KOPT-K1 (cell line): Measurements from ENCODE around the gene FAM131B.

ENCODE experiments used
- H3K27ac ChIP-seq: fragments of 200-600 bp; sonication (generic); 2 replicates; pipeline ENCODE4 v1.5.1; 2016; ENCODE audit warnings: antibody characterized with exemption, mild to moderate bottlenecking, low read depth, low read length; ENCODE audit not compliant: poor library complexity, severe bottlenecking
- H3K36me3 ChIP-seq: fragments of 200-600 bp; sonication (generic); 2 replicates; pipeline ENCODE4 v1.5.1; 2017; ENCODE audit warnings: antibody characterized with exemption, mild to moderate bottlenecking, low read length, moderate library complexity; ENCODE audit not compliant: insufficient read depth
- H3K9me3 ChIP-seq: fragments of 200-600 bp; sonication (generic); 2 replicates; pipeline ENCODE4 v1.5.1; 2017; ENCODE audit warnings: antibody characterized with exemption, low read length, mild to moderate bottlenecking; ENCODE audit not compliant: insufficient read depth, poor library complexity, severe bottlenecking

FAM131B gene

DNA sequence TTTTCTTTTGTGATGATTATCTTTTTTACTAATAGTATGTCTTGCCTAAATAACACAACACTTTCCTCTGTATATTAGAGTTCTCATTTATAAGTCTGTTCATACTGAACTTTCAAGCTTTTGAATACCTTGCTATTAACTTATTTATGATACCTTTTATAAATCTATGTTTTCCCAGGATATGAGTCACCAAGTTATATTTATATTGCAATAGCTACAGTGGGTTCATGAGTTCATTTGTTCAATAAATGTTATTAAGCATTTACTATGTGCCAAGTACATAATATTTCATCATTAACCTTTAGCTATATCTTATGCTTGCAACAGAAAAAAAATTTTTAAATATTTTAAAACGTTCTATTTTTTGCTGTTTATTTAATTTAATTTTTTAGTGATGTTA lies 28.3 kb downstream of the FAM131B start:
- H3K9me3 ChIP-seq, result peaks cover 3% of the 10 kb centered on the region
- no peak overlapping the region for H3K27ac ChIP-seq
- no peaks in the 10 kb centered on the region for H3K36me3 ChIP-seq

DNA sequence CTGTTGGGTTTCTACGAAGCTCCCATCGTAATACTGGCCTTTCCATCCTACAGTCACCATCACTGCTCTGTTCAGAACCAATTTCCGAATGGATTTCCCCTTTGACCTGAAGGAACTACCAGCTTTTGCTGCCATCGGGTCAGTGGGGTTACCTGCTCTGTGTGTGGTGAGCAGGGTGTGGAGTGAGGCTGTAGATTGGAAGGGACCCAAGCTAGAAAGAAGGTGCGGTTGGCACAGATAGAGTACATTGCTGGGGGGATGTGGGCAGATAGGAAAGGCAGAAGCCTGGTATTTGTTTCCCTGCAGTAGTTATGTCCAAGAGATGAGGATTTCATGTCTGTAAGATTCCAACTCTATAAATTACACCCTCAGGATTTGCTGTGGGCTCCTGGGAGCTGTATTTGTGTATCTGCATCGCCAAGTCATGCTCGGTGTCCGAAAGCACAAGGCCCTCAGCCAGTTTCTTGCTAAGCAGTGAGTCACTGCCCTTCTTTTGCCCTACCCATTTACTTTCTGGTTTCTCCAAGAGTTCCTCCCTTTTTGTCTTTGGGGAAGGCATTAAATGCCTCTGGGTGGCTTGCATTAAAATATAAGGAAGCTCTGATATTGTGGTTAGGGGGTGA lies 31.2 kb downstream of the FAM131B start:
- Histone ChIP-seq H3K27ac (no peak overlapping the region), H3K9me3 (no peaks in the 10 kb centered on the region), H3K36me3 (no peaks in the 10 kb centered on the region)

GRCh38 chr7:143329471-143330170 lies 32.9 kb downstream of the FAM131B start:
- Histone ChIP-seq H3K36me3 (no peaks in the 10 kb centered on the region), H3K9me3 (no peaks in the 10 kb centered on the region), H3K27ac (no peak overlapping the region)

DNA sequence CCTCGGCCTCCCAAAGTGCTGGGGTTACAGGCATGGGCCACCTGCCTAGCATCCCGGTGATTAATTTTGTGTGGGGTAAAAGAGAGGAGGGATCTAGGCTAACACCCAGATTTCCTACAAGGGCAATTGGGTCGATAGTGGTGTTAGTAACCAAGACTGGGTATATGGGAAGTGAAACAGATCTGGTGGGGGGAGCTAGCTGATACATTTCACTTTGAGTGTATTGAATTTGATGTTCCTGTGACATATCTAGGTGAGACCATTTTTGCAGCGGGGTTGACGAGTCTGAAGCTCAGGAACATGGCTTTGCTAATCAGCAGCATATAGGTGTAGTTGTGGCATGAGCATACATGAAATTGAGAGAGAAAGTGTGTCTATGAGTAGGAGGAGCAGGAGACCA lies 34.6 kb downstream of the FAM131B start:
- H3K36me3 ChIP-seq, result no peaks in the 10 kb centered on the region
- no peaks in the 10 kb centered on the region for H3K9me3 ChIP-seq
- no peak overlapping the region for H3K27ac ChIP-seq

DNA sequence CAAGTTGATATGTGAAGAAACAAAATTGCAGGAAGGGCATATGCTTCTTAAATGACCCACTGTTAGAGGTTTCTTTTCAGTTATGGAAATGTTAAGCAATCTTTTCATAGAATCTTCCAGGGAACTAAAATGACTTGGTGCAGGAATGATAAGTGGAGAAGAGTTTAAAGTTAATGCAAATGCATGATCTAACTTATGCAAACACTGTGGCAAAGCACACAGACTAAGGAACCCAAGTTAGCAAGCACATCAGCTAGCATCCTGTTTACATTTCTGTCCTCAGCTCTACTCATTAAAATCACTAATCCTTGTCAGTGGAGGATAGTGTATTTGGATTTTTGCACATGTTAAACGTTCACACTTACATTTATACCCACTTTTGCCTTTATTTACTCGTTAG lies 37.3 kb downstream of the FAM131B start:
- no peaks in the 10 kb centered on the region for H3K36me3 ChIP-seq
- no peak overlapping the region for H3K27ac ChIP-seq
- H3K9me3 ChIP-seq, result no peaks in the 10 kb centered on the region

DNA sequence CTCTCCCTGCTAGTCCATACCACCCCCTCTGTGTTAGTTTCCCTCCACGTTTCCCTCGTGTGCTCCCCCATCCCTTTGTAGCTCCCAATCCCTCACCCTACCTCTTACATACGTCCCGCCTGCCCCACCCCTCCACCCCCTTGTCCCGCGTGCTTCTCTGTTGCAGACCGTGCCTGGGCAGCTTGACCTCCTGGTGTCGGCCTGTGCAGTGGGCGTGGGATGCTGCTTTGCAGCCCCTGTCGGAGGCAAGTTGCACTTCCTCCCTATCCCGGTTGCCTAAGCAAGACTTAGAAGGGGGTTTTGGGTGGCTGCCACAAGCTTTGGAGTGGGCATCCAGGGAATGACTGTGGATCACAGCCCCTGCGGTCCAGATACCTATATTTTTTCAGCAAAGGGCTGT lies 38.9 kb downstream of the FAM131B start:
- Histone ChIP-seq H3K36me3 (no peaks in the 10 kb centered on the region), H3K27ac (no peak overlapping the region), H3K9me3 (no peaks in the 10 kb centered on the region)

DNA sequence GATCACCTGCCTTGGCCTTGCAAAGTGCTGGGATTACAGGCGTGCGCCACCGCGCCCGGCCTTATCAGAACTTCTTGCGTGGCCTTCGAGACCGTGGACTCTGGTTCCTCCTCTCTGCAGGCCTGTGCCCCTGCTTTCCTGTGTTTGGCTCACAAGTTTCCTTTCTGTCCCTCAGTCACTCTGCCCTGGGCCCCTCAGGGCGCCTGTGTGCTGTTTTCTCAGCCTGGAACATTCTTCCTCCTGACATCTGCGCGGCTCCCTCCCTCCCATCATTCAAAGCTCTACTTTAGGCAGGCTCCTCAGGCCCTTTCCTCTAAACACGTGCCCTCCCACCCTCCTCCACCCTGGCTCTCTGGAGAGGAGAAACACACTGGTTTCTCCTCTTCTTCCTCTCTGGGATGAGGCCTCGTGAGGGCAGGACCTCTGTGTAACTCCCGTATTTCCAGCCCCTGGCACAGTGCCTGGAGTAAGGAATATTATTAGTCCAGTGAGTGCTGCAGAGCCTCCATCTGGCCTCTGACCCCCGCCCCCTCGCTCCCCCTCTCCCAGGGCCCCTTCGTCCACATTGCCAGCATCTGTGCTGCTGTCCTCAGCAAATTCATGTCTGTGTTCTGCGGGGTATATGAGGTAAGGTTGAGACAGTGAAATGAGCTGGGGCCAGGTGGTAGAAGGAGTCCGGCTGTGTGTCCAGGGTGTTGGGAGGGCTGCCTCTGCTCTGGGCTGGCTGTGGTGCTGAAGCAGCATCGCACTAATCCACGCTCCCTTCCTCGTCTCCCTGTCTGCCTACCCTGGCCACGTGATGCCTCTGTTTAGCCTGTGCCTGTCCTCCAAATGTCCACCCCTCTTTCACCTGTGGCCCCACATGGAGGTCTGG lies 39.5 kb downstream of the FAM131B start:
- H3K36me3 ChIP-seq, result no peaks in the 10 kb centered on the region
- no peaks in the 10 kb centered on the region for H3K9me3 ChIP-seq
- no peak overlapping the region for H3K27ac ChIP-seq

- H3K27ac ChIP-seq, result no peak overlapping the region
- no peaks in the 10 kb centered on the region for H3K36me3 ChIP-seq
- no peaks in the 10 kb centered on the region for H3K9me3 ChIP-seq
Measured at GRCh38 chr7:143321734-143322133, 40.8 kb downstream of the FAM131B start.

DNA sequence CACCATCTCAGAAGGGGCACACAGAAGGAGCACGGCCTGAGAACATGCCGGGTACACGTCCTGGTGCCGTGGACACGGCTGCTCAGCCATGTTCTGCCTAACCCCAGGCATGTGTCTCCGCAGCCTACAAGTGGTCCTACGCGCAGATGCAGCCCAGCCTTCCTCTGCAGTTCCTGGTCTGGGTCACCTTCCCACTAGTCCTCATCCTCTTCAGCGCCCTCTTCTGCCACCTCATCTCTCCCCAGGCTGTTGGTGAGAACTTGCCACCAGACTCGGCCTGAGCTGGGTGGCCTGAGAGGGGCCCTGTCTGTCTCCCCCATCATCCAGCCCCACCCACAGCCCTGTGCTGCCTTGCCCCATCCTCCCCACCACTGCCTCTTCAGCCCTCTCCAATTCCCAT lies 41.3 kb downstream of the FAM131B start:
- no peaks in the 10 kb centered on the region for H3K36me3 ChIP-seq
- no peak overlapping the region for H3K27ac ChIP-seq
- no peaks in the 10 kb centered on the region for H3K9me3 ChIP-seq

GRCh38 chr7:143320620-143321019 lies 41.9 kb downstream of the FAM131B start:
- Histone ChIP-seq H3K27ac (no peak overlapping the region), H3K36me3 (no peaks in the 10 kb centered on the region), H3K9me3 (no peaks in the 10 kb centered on the region)

DNA sequence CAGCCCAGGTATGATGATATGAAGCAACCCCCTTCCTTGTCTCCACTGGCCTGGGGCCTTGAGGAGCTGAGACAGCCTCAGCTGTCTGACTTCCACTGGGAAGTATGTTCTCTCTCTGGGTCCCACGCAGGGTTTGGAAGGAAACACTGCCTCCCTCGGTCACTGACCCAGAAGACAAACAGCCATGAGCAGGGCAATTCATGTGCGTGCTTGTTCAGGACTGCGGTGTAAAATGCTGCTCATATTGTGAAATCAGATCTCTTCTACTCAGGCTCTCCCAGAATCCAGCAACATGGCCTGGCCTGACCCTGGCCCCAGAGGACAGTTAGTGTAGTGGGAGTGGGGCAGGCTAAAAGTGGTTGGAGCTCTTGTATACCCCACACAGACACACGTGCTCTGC lies 43.9 kb downstream of the FAM131B start:
- H3K27ac ChIP-seq, result no peak overlapping the region
- no peaks in the 10 kb centered on the region for H3K9me3 ChIP-seq
- no peaks in the 10 kb centered on the region for H3K36me3 ChIP-seq

- H3K9me3 ChIP-seq, result no peaks in the 10 kb centered on the region
- H3K27ac ChIP-seq, result no peak overlapping the region
- H3K36me3 ChIP-seq, result no peaks in the 10 kb centered on the region
Measured at GRCh38 chr7:143316492-143316891, 46.0 kb downstream of the FAM131B start.

DNA sequence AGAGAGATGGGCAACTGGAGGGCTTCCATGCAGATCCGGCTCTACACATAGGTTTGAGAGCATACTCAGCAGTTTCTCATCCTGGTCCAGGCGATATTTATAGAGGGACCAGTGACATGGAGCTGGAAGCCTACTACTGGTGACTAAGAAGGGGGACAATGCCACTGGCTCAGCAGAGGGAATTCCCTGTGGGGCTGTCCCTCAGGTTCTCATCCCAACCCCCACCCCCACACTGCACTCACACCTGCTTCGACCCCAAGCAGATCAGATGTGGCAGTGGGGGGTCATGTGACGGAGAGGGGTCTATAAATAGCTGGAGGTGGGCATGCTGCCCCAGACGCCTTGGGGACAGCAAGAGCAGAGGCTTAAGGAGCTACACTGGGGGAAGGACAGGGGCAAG lies 46.7 kb downstream of the FAM131B start, which contains the start of gene CLCN1:
CLCN1 (plus strand) TSS at position 336 of the 400 bp plus-strand sequence. CDS start 102 bp downstream, outside the sequence.
- Histone ChIP-seq H3K36me3 (no peaks in the 10 kb centered on the region), H3K27ac (no peak within 1 kb of the TSS), H3K9me3 (no peaks in the 10 kb centered on the region)

DNA sequence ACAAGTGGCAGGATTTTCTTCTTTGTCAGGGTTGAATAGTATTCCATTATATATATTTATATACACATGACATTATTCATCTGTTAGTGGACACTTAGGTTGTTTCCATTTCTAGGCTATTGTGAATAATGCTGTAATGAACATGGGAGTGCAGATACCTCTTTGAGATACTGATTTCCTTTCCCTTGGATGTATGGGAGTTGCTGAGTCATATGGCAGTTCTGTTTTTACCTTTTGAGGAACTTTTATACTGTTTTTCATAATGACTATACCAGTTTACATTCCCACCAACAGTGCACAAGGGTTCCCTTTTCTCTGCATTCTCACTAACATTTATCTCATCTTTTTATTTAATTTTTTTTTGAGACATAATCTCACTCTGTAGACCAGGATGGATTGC lies 48.4 kb downstream of the FAM131B start:
- no peak overlapping the region for H3K27ac ChIP-seq
- H3K9me3 ChIP-seq, result no peaks in the 10 kb centered on the region
- peaks cover 9% of the 10 kb centered on the region; the same call in 1 of the 2 replicates for H3K36me3 ChIP-seq

GRCh38 chr7:143308632-143309031 lies 53.9 kb downstream of the FAM131B start:
- Histone ChIP-seq H3K27ac (no peak overlapping the region), H3K9me3 (no peaks in the 10 kb centered on the region), H3K36me3 (peaks cover 64% of the 10 kb centered on the region)
